PFSK-1 (cell line): Measurements from ENCODE around the gene EHF.

ENCODE experiments used
- POLR2AphosphoS5 ChIP-seq: IDR thresholded peaks from 2 replicates; pipeline ENCODE4 v1.6.1; 2012; ENCODE audit warnings: low read depth, mild to moderate bottlenecking, control low read depth, low read length, moderate library complexity
- REST ChIP-seq, 2 experiments: IDR thresholded peaks; 2 replicates each; pipeline versions ENCODE4 v1.6.1 to v1.8.0; 2011 to 2012; ENCODE audit warnings: low read depth in 2 of 2, low read length in 2 of 2, control low read depth in 1 of 2, inconsistent platforms in 1 of 2, mild to moderate bottlenecking in 1 of 2, moderate library complexity in 1 of 2; ENCODE audit not compliant: insufficient read depth in 1 of 2
- SIN3A ChIP-seq: IDR thresholded peaks from 2 replicates; pipeline ENCODE4 v1.6.1; 2012; ENCODE audit warnings: mild to moderate bottlenecking, low read length, moderate library complexity, borderline replicate concordance; ENCODE audit not compliant: insufficient read depth
- TAF1 ChIP-seq: IDR thresholded peaks from 2 replicates; pipeline ENCODE4 v1.6.1; 2012; ENCODE audit warnings: low read length, control low read depth, borderline replicate concordance; ENCODE audit not compliant: insufficient read depth

GRCh38 chr11:34653031-34653430 lies 32.1 kb downstream of the EHF start:
- TF ChIP-seq POLR2AphosphoS5 = no peak
- no peak for TF ChIP-seq REST (IDR thresholded peaks at IDR 0.05; ENCODE audit: insufficient read depth in 1 of 2, low read depth in 2 of 2, low read length in 2 of 2)
- no peak for TF ChIP-seq TAF1
- TF ChIP-seq SIN3A = no peak
